ENCODE results near the gene CHCHD3.

The CHCHD3 gene

DNA sequence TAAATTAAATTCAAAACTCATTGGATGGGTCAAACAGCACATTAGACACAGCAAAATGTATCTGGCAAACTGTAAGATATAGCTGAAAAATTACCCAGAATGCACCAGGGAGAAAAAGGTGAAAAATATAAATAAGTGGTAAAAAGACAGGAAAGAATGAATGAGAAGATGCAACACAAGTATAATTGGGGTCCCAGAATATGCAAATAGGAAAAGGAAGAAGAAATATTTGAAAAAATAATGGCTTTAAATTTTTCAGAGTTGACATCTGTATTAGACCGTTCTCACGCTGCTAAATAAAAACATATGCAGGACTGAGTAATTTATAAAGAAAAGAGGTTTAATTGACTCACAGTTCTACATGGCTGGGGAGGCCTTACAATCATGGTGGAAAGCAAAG, 337.9 kb downstream of the CHCHD3 start:
- TF ChIP-seq, protein P1, sequence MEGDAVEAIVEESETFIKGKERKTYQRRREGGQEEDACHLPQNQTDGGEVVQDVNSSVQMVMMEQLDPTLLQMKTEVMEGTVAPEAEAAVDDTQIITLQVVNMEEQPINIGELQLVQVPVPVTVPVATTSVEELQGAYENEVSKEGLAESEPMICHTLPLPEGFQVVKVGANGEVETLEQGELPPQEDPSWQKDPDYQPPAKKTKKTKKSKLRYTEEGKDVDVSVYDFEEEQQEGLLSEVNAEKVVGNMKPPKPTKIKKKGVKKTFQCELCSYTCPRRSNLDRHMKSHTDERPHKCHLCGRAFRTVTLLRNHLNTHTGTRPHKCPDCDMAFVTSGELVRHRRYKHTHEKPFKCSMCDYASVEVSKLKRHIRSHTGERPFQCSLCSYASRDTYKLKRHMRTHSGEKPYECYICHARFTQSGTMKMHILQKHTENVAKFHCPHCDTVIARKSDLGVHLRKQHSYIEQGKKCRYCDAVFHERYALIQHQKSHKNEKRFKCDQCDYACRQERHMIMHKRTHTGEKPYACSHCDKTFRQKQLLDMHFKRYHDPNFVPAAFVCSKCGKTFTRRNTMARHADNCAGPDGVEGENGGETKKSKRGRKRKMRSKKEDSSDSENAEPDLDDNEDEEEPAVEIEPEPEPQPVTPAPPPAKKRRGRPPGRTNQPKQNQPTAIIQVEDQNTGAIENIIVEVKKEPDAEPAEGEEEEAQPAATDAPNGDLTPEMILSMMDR (IDR thresholded peaks at IDR 0.05): no peak
- no peaks in the 10 kb centered on the region for H3K36me3 ChIP-seq
- no peaks in the 10 kb centered on the region for H3K9me3 ChIP-seq
- H3K4me3 ChIP-seq (ENCODE audit: low read depth in 1 of 2, low read length in 1 of 2): no peak overlapping the region
- H3K4me1 ChIP-seq (ENCODE audit: control insufficient read depth in 1 of 2, insufficient read depth in 1 of 2, low read depth in 1 of 2, low read length in 1 of 2): peaks cover 11 to 12% of the 10 kb centered on the region in 2 experiments
- no peak overlapping the region for H3K27ac ChIP-seq
- no peaks in the 10 kb centered on the region for H3K27me3 ChIP-seq

DNA sequence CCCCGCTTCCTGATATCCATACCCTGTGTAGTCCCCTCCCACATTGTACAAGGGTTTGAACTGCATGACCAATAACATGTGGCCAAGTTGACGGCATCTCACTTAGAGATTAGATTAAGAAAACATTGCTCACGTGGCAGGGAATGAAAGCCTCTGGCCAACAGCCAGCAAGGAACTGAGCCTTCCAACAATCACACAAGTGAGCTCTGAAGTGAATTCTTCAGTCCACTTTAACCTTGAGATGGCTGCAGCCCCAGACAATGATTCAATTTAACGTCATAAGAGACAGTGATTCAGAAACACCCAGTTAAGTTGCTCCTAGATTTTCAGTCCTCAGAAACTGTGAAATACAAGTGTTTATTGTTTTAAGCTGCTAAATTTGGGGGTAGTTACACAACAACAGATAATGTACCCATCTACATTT, 339.7 kb downstream of the CHCHD3 start:
- TF ChIP-seq, protein P1 (IDR thresholded peaks at IDR 0.05): no peak
- Histone ChIP-seq H3K4me1 (ENCODE audit: control insufficient read depth in 1 of 2, insufficient read depth in 1 of 2, low read depth in 1 of 2, low read length in 1 of 2) (peaks cover 14 to 16% of the 10 kb centered on the region in 2 experiments), H3K27me3 (no peaks in the 10 kb centered on the region), H3K4me3 (ENCODE audit: low read depth in 1 of 2, low read length in 1 of 2) (no peak overlapping the region), H3K36me3 (no peaks in the 10 kb centered on the region), H3K27ac (no peak overlapping the region), H3K9me3 (no peaks in the 10 kb centered on the region)

DNA sequence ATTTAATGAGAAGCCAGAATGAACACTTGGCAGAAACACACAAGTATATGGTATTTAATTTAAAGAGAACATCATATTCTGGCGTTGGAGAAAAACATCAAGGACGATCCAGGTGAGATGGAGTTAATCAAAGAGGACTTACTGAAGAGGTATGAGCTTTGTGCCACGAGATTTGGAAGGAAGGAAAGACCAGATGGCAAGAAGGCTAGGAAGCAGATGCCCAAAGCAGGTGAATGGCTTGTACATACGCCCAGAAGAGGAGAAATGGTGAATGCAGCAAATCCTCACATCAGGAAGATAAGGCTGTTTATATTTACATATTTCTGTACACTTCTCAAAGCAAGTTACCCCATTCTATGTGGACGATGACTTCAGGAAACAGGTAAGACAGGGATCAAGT, 341.7 kb downstream of the CHCHD3 start:
- TF ChIP-seq, protein P1 (IDR thresholded peaks at IDR 0.05): no peak
- no peaks in the 10 kb centered on the region for H3K9me3 ChIP-seq
- H3K4me1 ChIP-seq (ENCODE audit: control insufficient read depth in 1 of 2, insufficient read depth in 1 of 2, low read depth in 1 of 2, low read length in 1 of 2): peaks cover 14 to 16% of the 10 kb centered on the region in 2 experiments
- H3K36me3 ChIP-seq: no peaks in the 10 kb centered on the region
- no peak overlapping the region for H3K27ac ChIP-seq
- no peak overlapping the region for H3K4me3 ChIP-seq (ENCODE audit: low read depth in 1 of 2, low read length in 1 of 2)
- H3K27me3 ChIP-seq: no peaks in the 10 kb centered on the region

DNA sequence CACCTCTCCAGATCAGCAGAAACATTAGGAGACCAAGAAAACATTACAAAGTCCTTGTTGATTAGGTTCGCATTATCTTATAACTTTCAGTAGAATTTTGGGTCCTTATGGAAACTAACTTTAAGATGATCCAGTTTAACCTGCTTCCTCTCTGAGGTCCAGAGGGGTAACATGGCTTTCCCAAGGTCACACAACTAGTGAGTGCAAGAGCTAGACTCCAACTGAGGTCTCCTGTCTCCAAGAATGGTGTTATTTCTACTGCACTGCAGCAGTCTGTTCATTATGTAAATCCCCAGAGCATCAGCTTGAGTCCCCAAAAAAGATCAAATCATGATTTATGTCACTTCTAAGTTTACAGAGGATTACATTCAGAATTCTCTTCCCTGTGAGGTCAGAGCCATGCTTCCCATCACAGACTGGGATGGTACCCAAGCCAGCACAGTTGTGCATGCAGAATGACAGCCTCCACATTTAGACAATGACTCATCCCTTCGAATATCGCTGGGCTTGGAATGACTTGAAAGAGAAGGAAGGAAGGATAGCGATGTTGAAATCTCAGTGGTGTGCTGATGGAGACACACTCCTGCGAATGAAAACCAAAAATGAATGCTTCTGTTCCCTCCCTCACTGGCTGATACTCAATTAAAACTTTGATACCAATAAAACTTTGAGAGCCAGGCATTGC, 342.5 kb downstream of the CHCHD3 start:
- Histone ChIP-seq H3K27me3 (no peaks in the 10 kb centered on the region), H3K27ac (no peak overlapping the region), H3K9me3 (no peaks in the 10 kb centered on the region), H3K4me1 (ENCODE audit: control insufficient read depth in 1 of 2, insufficient read depth in 1 of 2, low read depth in 1 of 2, low read length in 1 of 2) (peaks cover 14 to 16% of the 10 kb centered on the region in 2 experiments), H3K36me3 (no peaks in the 10 kb centered on the region), H3K4me3 (ENCODE audit: low read depth in 1 of 2, low read length in 1 of 2) (no peak overlapping the region)
- TF ChIP-seq, protein P1 (IDR thresholded peaks at IDR 0.05): no peak

DNA sequence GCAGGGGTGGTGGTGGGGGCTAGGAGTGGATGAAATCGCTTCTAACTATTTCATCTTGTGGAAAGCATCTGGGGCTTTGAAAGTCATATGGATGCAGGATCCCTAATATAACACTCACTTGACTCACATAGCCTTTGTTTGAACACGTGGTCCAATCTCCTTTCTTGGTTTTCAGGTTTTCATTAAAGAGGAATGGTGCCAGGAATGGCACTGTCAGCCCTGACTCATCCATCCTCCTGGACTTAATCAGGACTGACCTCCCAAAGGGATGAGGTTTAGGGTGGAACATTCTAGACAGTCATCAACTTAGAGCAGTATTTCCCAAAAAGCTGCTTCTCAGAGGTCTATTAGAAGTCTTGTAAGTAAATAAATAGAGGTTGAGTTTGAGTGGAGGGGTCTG, 343.6 kb downstream of the CHCHD3 start:
- TF ChIP-seq, protein P1 (IDR thresholded peaks at IDR 0.05): no peak

More for the DNA sequence above, 343.6 kb downstream of the CHCHD3 start:
- Histone ChIP-seq H3K27me3 (no peaks in the 10 kb centered on the region), H3K27ac (no peak overlapping the region), H3K4me1 (ENCODE audit: control insufficient read depth in 1 of 2, insufficient read depth in 1 of 2, low read depth in 1 of 2, low read length in 1 of 2) (peaks cover 14 to 16% of the 10 kb centered on the region in 2 experiments), H3K4me3 (ENCODE audit: low read depth in 1 of 2, low read length in 1 of 2) (no peak overlapping the region), H3K36me3 (no peaks in the 10 kb centered on the region), H3K9me3 (no peaks in the 10 kb centered on the region)
